HG02798 (cell line): ENCODE data around the gene YIPF5.
A peak's percentile ranks its signal among the peaks of the same experiment; 100 is the strongest.

Source experiments
- ATAC-seq: cut with Tn5 transposase; IDR thresholded peaks from one replicate; pipeline ENCODE4 v1.9.1; 2021; ENCODE audit warnings: mild to moderate bottlenecking; ENCODE audit not compliant: unreplicated experiment, poor library complexity

Gene YIPF5

DNA sequence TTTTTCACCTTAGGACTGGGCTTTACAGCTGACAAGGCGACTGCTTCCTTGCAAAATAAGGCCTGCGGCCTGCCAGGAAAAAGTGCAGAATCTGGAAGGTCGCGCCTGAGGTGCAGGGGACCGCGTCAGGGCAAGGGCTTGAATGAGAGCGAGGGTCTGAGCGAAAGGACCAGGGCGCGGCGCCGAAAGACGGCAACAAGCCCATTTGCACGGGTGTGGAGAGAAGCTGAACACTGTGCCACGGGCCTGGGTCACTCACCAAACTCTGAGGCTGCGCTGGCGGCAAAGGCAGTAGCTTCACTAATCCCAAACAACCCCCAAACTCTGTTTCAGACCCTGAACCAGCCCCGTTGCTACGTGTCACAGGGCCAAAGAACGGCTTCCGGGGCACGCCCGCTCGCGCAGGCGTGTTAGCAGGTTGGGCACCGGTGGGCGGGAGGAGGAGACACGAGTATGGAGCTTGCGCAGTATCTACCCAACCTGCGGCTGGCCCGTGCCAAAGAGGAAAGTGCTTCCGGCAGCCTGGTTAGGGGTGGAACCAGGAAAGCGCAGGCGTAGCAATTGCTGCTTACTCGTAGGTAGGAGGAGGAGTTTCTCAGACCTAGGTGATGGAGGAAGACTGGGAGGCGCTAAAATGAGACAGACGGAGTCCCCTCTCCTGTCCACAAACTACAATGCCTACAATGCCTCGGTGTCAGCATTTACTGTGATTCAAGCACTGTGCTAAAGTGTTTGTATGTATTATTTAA lies at the start of gene YIPF5, which contains the start of gene KCTD16:
Gene YIPF5 (minus strand): TSS at position 384 of the 749 bp plus-strand sequence. CDS start 704 bp downstream, outside the sequence.
Gene KCTD16 (plus strand): TSS at position 598 of the 749 bp plus-strand sequence.
- ATAC-seq: peak; percentile 100

- no peak for ATAC-seq
These were observed 49.4 kb upstream of the YIPF5 start for GRCh38 chr5:144219869-144220268.

DNA sequence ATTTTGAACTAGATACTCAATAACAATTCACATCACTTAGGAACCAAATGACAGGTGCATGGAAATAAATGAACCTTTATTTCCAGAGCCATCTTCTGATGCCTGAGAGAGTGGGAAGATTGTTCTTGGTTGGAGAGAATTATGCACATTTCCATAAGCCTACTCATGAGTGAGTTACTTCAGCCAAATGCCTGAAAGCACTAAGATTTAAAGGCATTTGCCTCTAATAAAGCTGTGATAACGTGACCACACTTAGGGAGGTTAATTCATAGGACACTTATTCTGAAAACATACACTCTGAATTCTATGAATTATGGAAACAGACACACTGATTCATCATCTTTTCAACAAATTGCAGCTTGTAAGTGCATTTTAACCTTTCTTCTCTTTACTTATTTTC lies 40.2 kb upstream of the YIPF5 start:
- ATAC-seq: no peak

GRCh38 chr5:144209361-144209760 lies 38.9 kb upstream of the YIPF5 start:
- ATAC-seq: no peak

DNA sequence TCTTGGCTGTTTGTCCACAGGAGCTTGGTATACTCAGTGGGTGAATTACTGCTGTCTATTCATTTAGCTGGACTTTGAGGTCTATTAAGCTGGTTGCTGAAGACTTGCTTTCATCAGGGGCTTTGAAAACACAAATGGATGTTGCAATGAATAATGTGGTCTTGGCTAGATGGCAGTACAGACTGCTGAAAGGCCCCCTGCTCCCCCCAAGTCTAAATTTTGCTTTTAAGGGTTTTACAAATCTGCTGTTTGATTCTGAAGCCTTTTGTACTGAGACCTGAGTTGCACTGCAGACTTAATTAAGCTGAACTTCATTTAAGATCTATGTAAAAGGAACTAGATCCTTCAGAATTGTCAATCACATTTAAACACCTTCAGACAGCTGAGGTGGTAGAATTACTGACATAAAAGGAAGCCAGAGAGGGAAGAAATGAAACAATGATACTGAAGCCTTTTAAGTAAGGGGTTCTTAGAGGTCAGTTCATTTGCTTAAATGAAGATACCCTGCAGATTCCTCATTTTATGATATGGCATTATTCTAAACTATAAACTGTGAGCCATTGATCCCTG lies 37.5 kb upstream of the YIPF5 start:
- no peak for ATAC-seq

DNA sequence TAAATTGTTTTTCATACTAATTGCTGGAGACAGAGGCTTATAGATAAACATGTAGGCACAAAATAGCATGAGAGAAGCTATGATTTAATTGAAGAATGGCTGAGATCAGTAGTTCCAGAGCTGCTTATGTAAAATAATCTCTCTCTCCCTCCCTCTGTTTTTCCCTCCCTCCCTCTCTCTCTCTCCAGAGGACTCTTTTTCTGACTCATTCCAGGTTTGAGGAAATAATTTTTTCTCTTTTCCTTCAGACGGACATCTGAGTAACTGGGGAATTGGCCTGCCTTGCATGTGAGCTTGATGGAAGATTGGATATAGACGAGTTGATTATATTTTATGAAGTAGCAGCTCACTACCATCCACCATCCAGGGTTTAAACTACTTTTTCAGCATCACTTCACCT lies 35.7 kb upstream of the YIPF5 start:
- no peak for ATAC-seq

DNA sequence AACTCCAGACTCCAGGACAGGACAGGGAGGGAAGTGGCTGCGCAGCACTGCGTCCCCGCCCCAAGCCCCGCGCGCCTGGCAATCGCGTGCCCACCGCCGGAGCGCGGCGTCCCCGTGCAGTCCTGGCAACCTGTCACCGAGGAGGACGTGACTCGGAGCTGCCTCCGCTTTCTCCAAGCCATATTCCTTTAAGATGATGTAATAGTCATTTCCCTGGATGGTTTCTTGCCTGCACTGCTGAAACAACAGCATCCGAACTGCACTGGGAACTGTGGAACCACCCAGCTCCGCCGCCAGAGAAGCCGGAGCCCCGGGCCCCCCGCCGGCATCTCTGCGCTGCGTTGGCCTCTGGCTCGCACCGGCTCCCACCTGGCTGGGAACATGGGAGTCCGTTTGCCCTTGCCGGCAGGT lies 34.7 kb upstream of the YIPF5 start:
- ATAC-seq: no peak

- peak; percentile 79 for ATAC-seq
These were observed 33.5 kb upstream of the YIPF5 start for GRCh38 chr5:144203750-144204596.

GRCh38 chr5:144202726-144203125 lies 32.3 kb upstream of the YIPF5 start:
- ATAC-seq: no peak

GRCh38 chr5:144202072-144202471 lies 31.6 kb upstream of the YIPF5 start:
- ATAC-seq: no peak

DNA sequence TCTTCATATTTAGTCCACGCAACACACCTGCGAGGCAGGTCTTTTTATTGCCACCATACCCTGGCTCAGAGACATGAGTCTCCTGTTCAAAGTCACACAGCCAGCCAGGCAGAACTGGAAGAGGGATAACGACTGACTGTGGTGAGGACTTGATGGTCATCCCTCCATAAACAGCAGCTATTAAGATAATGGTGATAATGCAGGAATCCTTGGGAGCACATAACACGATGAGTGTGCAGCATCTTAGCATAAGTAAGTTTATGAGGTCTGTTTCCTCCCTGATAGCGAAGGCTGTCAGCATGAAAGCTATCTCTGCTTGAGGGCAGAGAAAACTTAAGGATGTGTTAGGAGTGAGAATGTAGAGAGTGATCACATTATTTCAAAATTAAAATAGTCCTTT lies 31.1 kb upstream of the YIPF5 start:
- ATAC-seq: no peak

DNA sequence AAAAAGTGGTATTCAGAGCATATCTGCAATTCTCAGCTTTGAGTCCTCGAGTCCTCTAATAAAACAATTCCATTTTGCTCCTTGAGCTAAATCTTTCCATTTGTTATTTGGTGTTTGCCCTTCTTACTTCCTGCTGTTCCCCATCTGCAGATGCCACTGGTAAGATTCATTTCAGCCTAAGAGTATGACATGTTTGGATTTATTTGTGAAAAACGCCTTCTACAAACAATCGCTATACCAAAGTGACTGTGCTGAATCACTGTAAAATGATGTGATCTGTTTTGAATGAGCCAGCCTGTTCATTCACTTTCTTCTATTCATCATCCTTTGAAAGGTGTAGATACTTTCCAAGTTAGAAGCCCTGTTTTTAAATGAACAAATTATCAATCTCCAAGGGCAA lies 27.9 kb upstream of the YIPF5 start:
- ATAC-seq: no peak

DNA sequence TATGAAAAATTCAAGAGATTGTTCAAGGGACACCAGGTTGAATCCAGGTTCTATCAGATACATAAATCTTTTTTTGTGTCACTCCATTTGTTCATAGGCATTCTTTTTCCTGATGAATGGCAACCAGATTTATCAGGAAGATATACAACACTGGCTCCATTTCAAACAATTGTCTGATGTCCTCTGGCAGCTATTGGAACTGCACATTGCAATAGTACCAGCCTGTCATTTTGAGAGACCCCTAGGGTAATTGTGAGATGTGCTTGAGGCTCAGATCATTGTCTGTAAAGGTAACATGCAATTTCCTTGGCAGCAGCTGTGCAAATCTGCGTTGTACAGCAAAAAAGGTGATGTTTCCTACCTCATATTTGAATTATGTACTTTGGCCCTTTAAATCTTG lies 26.2 kb upstream of the YIPF5 start:
- no peak for ATAC-seq

- no peak for ATAC-seq
These were observed 25.0 kb upstream of the YIPF5 start for GRCh38 chr5:144195448-144195847.

DNA sequence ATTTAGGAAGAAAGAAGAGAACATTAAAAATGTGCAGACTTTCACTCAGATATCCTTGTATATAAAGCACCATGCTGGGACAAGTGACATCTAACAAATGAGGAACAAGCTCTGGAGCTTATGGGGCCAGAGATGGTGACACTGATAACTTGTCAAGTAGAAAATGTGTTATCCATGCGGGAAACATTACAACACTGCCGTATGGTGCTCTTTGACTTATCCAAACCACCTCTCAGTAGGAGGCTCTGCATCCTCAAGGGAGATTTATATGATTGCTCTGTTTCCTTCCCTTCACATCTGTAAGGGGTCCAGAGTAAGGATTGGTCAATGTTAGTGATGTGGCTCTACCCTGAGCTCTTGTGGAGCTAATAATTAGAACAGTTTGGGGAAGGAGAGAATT lies 23.7 kb upstream of the YIPF5 start:
- no peak for ATAC-seq

GRCh38 chr5:144192661-144193060 lies 22.2 kb upstream of the YIPF5 start:
- no peak for ATAC-seq

GRCh38 chr5:144191998-144192397 lies 21.5 kb upstream of the YIPF5 start:
- peak; percentile 88 for ATAC-seq

GRCh38 chr5:144191531-144191930 lies 21.1 kb upstream of the YIPF5 start:
- no peak for ATAC-seq

- ATAC-seq: peak; percentile 48
These were observed 19.5 kb upstream of the YIPF5 start for GRCh38 chr5:144189800-144190429.

GRCh38 chr5:144187699-144188294 lies 17.3 kb upstream of the YIPF5 start:
- ATAC-seq: peak; percentile 78
